Lung (tissue), 12 donors: ENCODE measurements around the gene RELT. TPM values are rescaled to one million over a fixed set of nuclear protein-coding genes. Genes with fewer than 3 reads are reported as not detected.

Experiments
- ATAC-seq: fragments of 200-7000 bp; cut with Tn5 transposase; one replicate; pipeline ENCODE4 v1.9.1; 2020; ENCODE audit warnings: moderate number of reproducible peaks; ENCODE audit not compliant: insufficient read depth, low FRiP score
- DNase-seq, 3 donors: peaks; one replicate each; pipeline ENCODE4 v3.0.0-alpha.2; 2013 to 2017
- H3K27ac ChIP-seq, 2 donors: one replicate each; pipeline ENCODE4 v1.5.1; 2013; ENCODE audit warnings: mild to moderate bottlenecking in 2 of 2, moderate library complexity in 2 of 2, control low read depth in 1 of 2, inconsistent platforms in 1 of 2, low read depth in 1 of 2, low read length in 1 of 2
- H3K27me3 ChIP-seq, 3 donors: one replicate each; pipeline ENCODE4 v1.5.1; 2013; ENCODE audit warnings: low read length in 2 of 3; ENCODE audit not compliant: control insufficient read depth in 3 of 3, insufficient read depth in 3 of 3
- H3K36me3 ChIP-seq, 4 donors: one replicate each; pipeline ENCODE4 v1.5.1; 2013; ENCODE audit warnings: low read length in 4 of 4, mild to moderate bottlenecking in 1 of 4, moderate library complexity in 1 of 4; ENCODE audit not compliant: control insufficient read depth in 4 of 4, insufficient read depth in 4 of 4
- H3K4me1 ChIP-seq, 5 donors: one replicate each; pipeline ENCODE4 v1.5.1; 2013; ENCODE audit warnings: low read length in 5 of 5, mild to moderate bottlenecking in 2 of 5, moderate library complexity in 1 of 5; ENCODE audit not compliant: control insufficient read depth in 5 of 5, insufficient read depth in 5 of 5
- H3K4me3 ChIP-seq: one replicate; pipeline ENCODE4 v1.5.1; 2013; ENCODE audit warnings: mild to moderate bottlenecking, control low read depth, moderate library complexity
- H3K9ac ChIP-seq, 2 donors: one replicate each; pipeline ENCODE4 v1.5.1; 2013; ENCODE audit warnings: low read length in 2 of 2, control low read depth in 1 of 2; ENCODE audit not compliant: insufficient read depth in 1 of 2
- H3K9me3 ChIP-seq, 4 donors: one replicate each; pipeline ENCODE4 v1.5.1; 2013; ENCODE audit warnings: low read length in 3 of 4, mild to moderate bottlenecking in 1 of 4, moderate library complexity in 1 of 4; ENCODE audit not compliant: control insufficient read depth in 4 of 4, insufficient read depth in 3 of 4
- WGBS, 2 donors: extraction: QIAGEN DNeasy Blood & Tissue Kit; methylation state at CpG; one replicate each; pipeline ENCODE4 v1.1.7; 2013; 5-methylcytosine and 5-hydroxymethylcytosine counted together
- polyA plus RNA-seq, 2 donors: library from polyadenylated mRNA; stranded (reverse); fragments of 200-250 nt; gene quantifications; one replicate each; pipeline ENCODE4 v1.2.1, GENCODE V29; 2013
- total RNA-seq, 2 donors: library from RNA; depleted of rRNA in 1 of 2; stranded (reverse); fragments of >200 nt in 1 of 2; gene quantifications; one replicate each; pipeline ENCODE4 v1.2.1, GENCODE V29; 2014 to 2021
- TF ChIP-seq, protein P1 (sequence below): IDR thresholded peaks from 2 replicates; pipeline ENCODE4 v1.5.1; 2012; ENCODE audit warnings: mild to moderate bottlenecking; ENCODE audit errors: control extremely low read depth, extremely low read depth
- donor health status: control.
- donor health status: control.
- donor health status: Bipolar disorder and iron deficiency.
- donor health status: healthy.
- donor health status: DM: yes; HTN: yes; CAD: no.

RELT gene
- total and polyA plus RNA-seq, 4 donors, result 6.0 to 25.4 (median 16.1) TPM

DNA sequence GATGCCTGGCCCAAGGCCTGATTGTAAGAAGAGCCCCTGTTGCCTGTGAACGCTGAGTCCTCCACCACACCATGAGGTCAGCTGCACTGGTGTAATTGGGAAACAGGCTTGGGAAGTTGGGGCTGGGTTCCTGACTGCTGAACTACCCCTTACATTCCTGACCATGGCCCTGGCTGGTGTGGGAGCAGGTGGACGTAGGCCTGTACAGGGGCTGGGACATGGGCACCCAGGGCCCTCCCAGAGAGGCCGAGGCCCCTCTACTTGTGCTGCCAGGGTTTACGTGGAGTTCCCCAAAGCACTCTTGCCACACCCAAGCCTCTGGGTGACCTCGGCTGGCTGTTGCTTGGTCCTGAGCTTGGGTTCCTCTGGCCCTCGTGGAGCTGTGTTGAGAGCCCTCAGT, 5.4 kb downstream of the RELT start:
- Histone ChIP-seq H3K27ac (peak overlapping the region in 1 of 2 donors; percentile 18), H3K27me3 (no peaks in the 10 kb centered on the region), H3K9me3 (no peaks in the 10 kb centered on the region), H3K9ac (no peak overlapping the region), H3K4me1 (peaks cover 0 to 37% (median 16%) of the 10 kb centered on the region in 5 donors), H3K4me3 (no peak overlapping the region), H3K36me3 (no peaks in the 10 kb centered on the region)
- DNase-seq (no peak), ATAC-seq (no peak)
- whole genome bisulfite sequencing, 2 donors, result 27 to 63% methylated on average over 6 of the region's 6 CpGs
- TF ChIP-seq, protein P1, sequence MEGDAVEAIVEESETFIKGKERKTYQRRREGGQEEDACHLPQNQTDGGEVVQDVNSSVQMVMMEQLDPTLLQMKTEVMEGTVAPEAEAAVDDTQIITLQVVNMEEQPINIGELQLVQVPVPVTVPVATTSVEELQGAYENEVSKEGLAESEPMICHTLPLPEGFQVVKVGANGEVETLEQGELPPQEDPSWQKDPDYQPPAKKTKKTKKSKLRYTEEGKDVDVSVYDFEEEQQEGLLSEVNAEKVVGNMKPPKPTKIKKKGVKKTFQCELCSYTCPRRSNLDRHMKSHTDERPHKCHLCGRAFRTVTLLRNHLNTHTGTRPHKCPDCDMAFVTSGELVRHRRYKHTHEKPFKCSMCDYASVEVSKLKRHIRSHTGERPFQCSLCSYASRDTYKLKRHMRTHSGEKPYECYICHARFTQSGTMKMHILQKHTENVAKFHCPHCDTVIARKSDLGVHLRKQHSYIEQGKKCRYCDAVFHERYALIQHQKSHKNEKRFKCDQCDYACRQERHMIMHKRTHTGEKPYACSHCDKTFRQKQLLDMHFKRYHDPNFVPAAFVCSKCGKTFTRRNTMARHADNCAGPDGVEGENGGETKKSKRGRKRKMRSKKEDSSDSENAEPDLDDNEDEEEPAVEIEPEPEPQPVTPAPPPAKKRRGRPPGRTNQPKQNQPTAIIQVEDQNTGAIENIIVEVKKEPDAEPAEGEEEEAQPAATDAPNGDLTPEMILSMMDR, result no peak

DNA sequence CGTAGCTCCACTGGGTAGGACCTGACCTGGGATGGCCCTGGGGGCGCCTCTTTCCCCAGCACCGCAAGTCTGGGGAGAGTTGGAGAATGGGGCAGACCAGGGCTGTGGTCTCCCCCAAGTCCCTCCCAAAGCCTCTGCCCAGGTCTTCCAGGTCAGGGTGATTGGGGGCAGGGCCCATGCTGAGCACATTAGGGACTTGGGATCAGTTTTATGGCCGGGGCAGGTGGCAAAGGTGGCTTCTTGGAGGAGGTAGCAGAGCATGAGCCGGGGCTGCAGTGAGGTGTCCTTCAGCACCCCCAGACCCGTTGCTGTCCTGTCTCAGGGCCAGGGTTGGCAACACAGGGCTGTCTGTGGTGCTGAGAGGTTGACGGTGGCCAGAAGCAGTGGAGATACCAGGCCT, 6.0 kb downstream of the RELT start:
- H3K9ac ChIP-seq, result no peak overlapping the region
- WGBS, 2 donors, result 93 to 95% methylated on average over 7 of the region's 7 CpGs
- no peak for ATAC-seq
- no peaks in the 10 kb centered on the region for H3K9me3 ChIP-seq
- no peaks in the 10 kb centered on the region for H3K27me3 ChIP-seq
- H3K27ac ChIP-seq, result no peak overlapping the region
- H3K36me3 ChIP-seq, result no peaks in the 10 kb centered on the region
- no peak overlapping the region for H3K4me3 ChIP-seq
- DNase-seq, result no peak
- TF ChIP-seq, protein P1, result no peak
- peaks cover 0 to 33% (median 16%) of the 10 kb centered on the region in 5 donors for H3K4me1 ChIP-seq

DNA sequence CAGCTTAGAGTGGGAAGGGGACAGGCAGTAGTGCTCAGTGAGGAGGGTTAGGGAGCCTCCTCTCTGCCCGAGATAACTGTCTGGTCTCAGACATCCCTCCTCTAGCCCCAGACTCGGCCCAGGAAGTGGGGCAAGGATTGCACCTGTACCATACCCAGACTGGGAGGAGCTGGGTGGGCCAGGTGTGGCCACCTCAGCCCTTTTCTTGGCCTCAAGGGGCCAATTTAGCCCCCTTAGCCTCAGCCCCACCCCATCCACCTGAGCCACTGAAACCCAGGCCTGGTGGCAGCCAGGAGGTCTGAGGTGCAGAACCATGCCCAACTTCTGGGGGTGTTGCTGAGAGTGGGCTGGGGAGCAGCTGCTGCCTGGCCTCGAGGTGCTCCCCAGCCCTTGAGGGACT, 6.5 kb downstream of the RELT start:
- H3K27me3 ChIP-seq, result no peaks in the 10 kb centered on the region
- TF ChIP-seq, protein P1, result no peak
- 50 to 64% methylated on average over 3 of the region's 3 CpGs for whole genome bisulfite sequencing, 2 donors
- ATAC-seq (no peak), DNase-seq (no peak)
- no peaks in the 10 kb centered on the region for H3K36me3 ChIP-seq
- no peak overlapping the region for H3K9ac ChIP-seq
- H3K27ac ChIP-seq, result peak overlapping the region in 1 of 2 donors; percentile 10
- H3K4me3 ChIP-seq, result no peak overlapping the region
- no peaks in the 10 kb centered on the region for H3K9me3 ChIP-seq
- H3K4me1 ChIP-seq, result peaks cover 0 to 36% (median 18%) of the 10 kb centered on the region in 5 donors
